Motor neuron (in vitro differentiated cells): ENCODE results near the gene SOAT1. TPM values are rescaled to one million over a fixed set of nuclear protein-coding genes. Genes with fewer than 3 reads are reported as not detected.
"Not testable (repeated sequence)": the region's sequence is repeated elsewhere in the genome, so short reads cannot be mapped to it uniquely, and the experiment has no call there.

Experiments
- ATAC-seq, 8 experiments: fragments of 200-7000 bp; cut with Tn5 transposase; replicated peaks in 6 of 8; 2 replicates each; pipeline ENCODE4 v1.8.0; 2021; ENCODE audit warnings: mild to moderate bottlenecking in 8 of 8, moderate library complexity in 8 of 8
- H3K27ac ChIP-seq, 2 donors: fragments of 250-450 bp; sonication (Bioruptor Pico); 2 replicates each; pipeline ENCODE4 v1.9.0; 2021; ENCODE audit warnings: antibody characterized with exemption in 2 of 2, mild to moderate bottlenecking in 2 of 2, moderate library complexity in 1 of 2
- H3K4me1 ChIP-seq, 2 donors: fragments of 250-450 bp; sonication (Bioruptor Pico); replicated peaks in 1 of 2; 2 replicates each; pipeline ENCODE4 v1.6.1; 2021; ENCODE audit warnings: antibody characterized with exemption in 2 of 2, mild to moderate bottlenecking in 2 of 2, moderate library complexity in 1 of 2
- H3K4me3 ChIP-seq, 5 donors: fragments of 250-450 bp; sonication (Bioruptor Pico); 2 replicates each; pipeline ENCODE4 v1.9.0; 2021; ENCODE audit warnings: antibody characterized with exemption in 5 of 5, mild to moderate bottlenecking in 5 of 5, moderate library complexity in 4 of 5
- WGBS, 10 experiments: fragments of 450-650 bp; shearing (Covaris generic); methylation state at CpG; one replicate each; pipeline ENCODE4 v1.0.0; 2022; 5-methylcytosine and 5-hydroxymethylcytosine counted together
- in situ Hi-C, 9 experiments: fragments of 400-800 bp; cut with MboI; loops; one replicate each; pipeline ENCODE4 v1.15.0; 2021; ENCODE audit warnings: low sequenced_read_pairs in 9 of 9, low pct_unique_long_range_greater_than_20kb in 2 of 9; ENCODE audit not compliant: unreplicated experiment in 9 of 9
- total RNA-seq, 8 experiments: library from RNA; unstranded; fragments of 300-600 nt; gene quantifications; 2 replicates each; pipeline versions ENCODE4 v1.2.3 to v1.2.4, GENCODE V29; 2022

Gene SOAT1
- total RNA-seq, 8 experiments from 2014 or later, result 9.3 to 35.2 (median 11.8) TPM

DNA sequence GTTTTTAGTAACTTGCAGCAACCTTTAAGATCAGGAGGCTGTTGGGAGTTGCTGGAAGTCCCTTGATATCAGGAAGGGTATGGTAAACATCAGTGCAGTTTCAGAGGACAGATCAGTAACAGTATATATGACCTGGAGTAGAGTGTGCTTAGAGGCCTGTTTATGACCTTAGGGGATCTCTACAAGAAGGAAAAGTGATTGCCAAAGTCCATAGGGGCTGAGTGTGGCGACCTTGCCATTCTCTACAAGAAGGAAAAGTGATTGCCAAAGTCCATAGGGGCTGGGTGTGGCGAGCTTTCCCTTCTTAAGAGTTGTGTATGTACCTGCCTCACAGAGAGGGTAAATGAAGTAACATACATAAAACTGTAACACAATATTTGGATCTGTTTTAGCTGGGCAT is 43.7 kb downstream of the SOAT1 start:
- in situ Hi-C loops, result no loop called here
- 75 to 100% (median 100%) methylated on average over 1 to 2 of the region's 2 CpGs; no CpG with 5 or more reads in 2 of the 10 experiments for WGBS, 10 experiments
- H3K27ac ChIP-seq, result no peak overlapping the region

DNA sequence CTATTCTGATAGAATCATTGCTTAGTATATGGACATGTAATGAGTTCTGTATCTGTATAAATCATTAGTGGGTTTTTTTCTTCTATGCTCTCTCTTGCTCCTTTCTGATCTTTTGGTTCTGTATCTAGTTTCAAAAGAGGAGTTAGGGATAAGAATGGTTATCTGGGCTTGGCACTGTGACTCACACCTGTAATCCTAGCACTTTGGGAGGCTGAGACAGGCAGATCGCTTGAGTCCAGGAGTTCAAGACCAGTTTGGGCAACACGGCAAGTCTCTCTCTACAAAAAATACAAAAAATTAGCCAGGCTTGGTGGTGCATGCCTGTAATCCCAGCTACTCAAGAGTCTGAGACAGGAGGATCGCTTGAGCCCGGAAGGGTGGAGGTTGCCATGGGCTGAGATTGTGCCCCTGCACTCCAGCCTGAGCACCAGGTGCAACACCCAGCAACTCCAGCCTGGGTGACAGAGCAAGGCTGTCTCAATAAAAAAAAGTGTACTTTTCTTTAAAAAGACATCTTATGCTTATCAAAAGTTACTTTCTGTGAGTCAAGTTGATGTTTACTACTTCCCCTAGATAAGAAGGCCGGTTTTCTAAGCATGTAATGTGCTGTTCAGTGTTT is 44.5 kb downstream of the SOAT1 start:
- no peak overlapping the region for H3K4me3 ChIP-seq
- ATAC-seq, result no peak
- H3K27ac ChIP-seq, result no peak overlapping the region
- 63 to 100% (median 98%) methylated on average over 1 to 5 of the region's 5 CpGs for WGBS, 10 experiments
- in situ Hi-C loops, result no loop called here
- H3K4me1 ChIP-seq, result no peaks in the 10 kb centered on the region

More for the DNA sequence above, 43.7 kb downstream of the SOAT1 start:
- H3K4me3 ChIP-seq, result no peak overlapping the region
- H3K4me1 ChIP-seq, result no peaks in the 10 kb centered on the region
- no peak for ATAC-seq

DNA sequence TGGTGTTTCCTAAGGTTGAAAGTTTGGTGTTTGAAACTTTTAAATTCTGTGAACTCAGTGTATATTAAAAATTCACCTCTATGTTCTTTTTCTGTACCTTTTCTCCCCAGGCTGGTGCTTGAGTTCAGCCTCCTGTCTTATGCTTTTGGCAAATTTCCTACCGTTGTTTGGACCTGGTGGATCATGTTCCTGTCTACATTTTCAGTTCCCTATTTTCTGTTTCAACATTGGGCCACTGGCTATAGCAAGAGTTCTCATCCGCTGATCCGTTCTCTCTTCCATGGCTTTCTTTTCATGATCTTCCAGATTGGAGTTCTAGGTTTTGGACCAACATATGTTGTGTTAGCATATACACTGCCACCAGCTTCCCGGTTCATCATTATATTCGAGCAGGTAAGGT is 47.3 kb downstream of the SOAT1 start:
- 88 to 100% (median 98%) methylated on average over 1 to 5 of the region's 5 CpGs; no CpG with 5 or more reads in 1 of the 10 experiments for WGBS, 10 experiments
- ATAC-seq, result no peak
- Histone ChIP-seq H3K4me3 (no peak overlapping the region), H3K4me1 (no peaks in the 10 kb centered on the region), H3K27ac (no peak overlapping the region)
- in situ Hi-C loops, result no loop called here

DNA sequence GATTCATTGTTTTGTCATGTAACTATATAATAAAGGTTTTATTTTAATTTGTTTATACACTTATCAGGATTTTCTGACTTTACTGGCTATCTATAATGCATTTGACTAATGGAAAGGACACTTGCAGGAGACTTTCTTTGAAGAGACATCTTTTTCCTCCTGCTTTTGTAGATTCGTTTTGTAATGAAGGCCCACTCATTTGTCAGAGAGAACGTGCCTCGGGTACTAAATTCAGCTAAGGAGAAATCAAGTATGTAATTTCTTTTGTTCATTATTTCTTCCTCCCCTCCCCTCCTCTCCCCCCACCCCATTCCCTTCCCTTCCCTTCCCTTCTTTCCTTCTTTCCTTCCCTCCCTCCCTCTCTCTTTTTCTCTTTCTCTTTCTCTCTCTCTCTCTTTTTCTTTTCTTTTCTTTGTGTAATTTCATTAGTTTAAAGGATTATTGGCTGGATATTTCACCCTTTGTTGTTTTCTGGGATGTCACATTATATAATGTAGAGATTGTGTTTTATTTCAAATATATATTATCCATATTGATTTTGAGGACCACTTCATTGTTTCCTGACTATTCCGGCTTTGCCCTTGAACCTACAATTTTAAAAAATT is 48.4 kb downstream of the SOAT1 start:
- no peak overlapping the region for H3K4me3 ChIP-seq
- H3K27ac ChIP-seq, result no peak overlapping the region
- WGBS, 10 experiments, result 64 to 100% (median 83%) methylated on average over 1 to 4 of the region's 4 CpGs
- H3K4me1 ChIP-seq, result no peaks in the 10 kb centered on the region
- in situ Hi-C loops, result no loop called here
- no peak for ATAC-seq

DNA sequence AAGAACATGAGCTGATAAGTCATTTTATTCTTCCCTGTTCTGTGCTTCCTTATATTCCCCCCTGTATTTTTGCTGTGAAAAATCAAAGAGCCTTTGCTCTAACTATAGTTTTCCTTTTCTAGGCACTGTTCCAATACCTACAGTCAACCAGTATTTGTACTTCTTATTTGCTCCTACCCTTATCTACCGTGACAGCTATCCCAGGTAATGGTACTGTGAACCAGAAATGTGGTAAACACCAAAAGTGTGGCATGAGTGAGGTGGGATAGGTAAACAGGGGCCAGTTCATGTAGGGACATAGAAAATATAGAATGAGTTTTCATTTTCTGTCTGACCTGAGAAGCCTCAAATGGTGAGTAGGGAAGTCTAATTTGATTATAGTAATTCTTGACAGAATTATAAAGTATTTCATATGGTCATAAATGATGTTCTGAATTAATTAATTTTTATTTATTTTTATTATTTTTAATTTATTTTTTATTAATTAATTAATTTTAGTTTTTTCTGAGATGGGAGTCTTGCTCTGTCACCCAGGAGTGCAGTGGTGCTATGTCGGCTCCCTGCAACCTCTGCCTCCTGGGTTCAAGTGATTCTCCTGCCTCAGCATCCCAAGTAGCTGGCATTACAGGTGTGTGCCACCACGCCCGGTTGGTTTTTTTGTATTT is 49.3 kb downstream of the SOAT1 start:
- no peak for ATAC-seq
- in situ Hi-C loops, result no loop called here
- Histone ChIP-seq H3K27ac (no peak overlapping the region), H3K4me3 (no peak overlapping the region), H3K4me1 (no peaks in the 10 kb centered on the region)
- 89 to 100% (median 95%) methylated on average over 2 to 4 of the region's 4 CpGs; no CpG with 5 or more reads in 2 of the 10 experiments for WGBS, 10 experiments

DNA sequence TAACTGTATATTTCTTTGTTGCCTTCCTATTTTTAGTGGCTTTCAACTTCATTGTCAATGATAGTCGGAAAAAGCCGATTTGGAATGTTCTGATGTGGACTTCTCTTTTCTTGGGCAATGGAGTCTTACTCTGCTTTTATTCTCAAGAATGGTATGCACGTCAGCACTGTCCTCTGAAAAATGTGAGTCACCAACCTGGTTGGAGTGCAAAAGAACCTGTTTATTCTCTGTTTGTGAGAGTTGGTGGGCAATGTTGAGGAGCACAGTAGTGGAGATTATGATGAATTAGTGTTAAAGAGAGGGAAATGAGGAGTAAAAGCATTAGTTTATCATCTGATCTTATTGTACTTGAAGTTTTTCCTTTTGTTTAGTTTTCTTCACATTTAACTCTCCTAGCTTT is 57.7 kb downstream of the SOAT1 start:
- in situ Hi-C loops, result loop anchor here in 8 of 9 experiments (25.0 kb wide), 4 partner anchors 114 to 814 kb away; partner anchors contain the start of genes TOR3A (in 5 of the 8) and ABL2 (in 1 of the 8)
- Histone ChIP-seq H3K4me3 (no peak overlapping the region), H3K4me1 (no peaks in the 10 kb centered on the region), H3K27ac (no peak overlapping the region)
- 71 to 100% (median 93%) methylated on average over 1 to 3 of the region's 3 CpGs; no CpG with 5 or more reads in 3 of the 10 experiments for WGBS, 10 experiments
- no peak for ATAC-seq

DNA sequence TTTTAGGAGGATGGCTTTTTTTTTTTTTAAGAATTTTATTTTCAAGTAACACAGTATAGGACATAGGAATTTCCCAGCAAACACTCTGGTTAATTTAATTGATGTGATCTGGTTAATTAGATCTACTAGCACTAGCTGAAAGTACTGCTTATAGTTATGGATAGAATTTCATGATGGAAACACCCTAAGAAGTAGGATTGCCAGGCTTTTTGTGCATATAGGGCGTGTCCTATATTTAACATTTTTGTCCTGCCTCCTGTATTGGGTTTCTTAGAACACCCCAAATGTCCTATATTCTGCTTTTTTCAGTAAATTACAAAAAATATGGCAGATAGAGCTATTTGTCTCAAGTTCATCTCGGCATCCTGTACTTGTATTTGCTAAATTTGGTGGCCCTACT is 58.6 kb downstream of the SOAT1 start:
- Histone ChIP-seq H3K4me3 (no peak overlapping the region), H3K4me1 (no peaks in the 10 kb centered on the region), H3K27ac (no peak overlapping the region)
- 53 to 100% (median 94%) methylated on average over 1 to 2 of the region's 2 CpGs for WGBS, 10 experiments
- in situ Hi-C loops, result loop anchor here in 8 of 9 experiments (25.0 kb wide), 4 partner anchors 115 to 815 kb away; partner anchors contain the start of genes TOR3A (in 5 of the 8) and ABL2 (in 1 of the 8)
- ATAC-seq, result peak in 2 of 8 experiments; percentile 60 to 65

DNA sequence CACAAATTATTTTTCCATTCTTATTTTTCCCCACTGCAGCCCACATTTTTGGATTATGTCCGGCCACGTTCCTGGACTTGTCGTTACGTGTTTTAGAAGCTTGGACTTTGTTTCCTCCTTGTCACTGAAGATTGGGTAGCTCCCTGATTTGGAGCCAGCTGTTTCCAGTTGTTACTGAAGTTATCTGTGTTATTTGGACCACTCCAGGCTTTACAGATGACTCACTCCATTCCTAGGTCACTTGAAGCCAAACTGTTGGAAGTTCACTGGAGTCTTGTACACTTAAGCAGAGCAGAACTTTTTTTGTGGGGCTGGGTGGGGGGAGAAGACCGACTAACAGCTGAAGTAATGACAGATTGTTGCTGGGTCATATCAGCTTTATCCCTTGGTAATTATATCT is 59.9 kb downstream of the SOAT1 start:
- Histone ChIP-seq H3K4me3 (no peak overlapping the region), H3K27ac (no peak overlapping the region), H3K4me1 (no peaks in the 10 kb centered on the region)
- peak in 2 of 8 experiments; percentile 64 to 69 for ATAC-seq
- 50 to 100% (median 97%) methylated on average over 1 to 5 of the region's 5 CpGs; no CpG with 5 or more reads in 1 of the 10 experiments for WGBS, 10 experiments
- in situ Hi-C loops, result loop anchor here in 8 of 9 experiments (25.0 kb wide), 4 partner anchors 116 to 816 kb away; partner anchors contain the start of genes TOR3A (in 5 of the 8) and ABL2 (in 1 of the 8)

DNA sequence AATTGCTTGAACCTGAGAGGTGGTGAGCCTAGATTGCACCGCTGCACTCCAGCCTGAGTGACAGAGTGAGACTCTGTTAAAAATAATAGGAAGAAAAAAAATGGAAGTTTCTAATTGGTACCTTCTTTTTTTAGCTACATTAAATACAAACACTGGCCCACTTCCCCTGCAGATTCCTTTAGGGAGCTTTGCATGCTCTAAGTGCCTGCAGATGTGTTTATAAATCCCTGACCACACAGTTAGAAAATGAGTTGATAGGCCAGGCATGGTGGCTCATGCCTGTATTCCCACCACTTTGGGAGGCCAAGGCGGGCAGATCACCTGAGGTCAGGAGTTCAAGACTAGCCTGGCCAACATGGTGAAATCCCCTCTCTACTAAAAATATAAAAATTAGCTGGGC is 68.0 kb downstream of the SOAT1 start:
- WGBS, 10 experiments, result 33 to 100% (median 86%) methylated on average over 1 to 2 of the region's 2 CpGs; no CpG with 5 or more reads in 6 of the 10 experiments
- not testable (repeated sequence) for H3K4me1 ChIP-seq, ATAC-seq, H3K27ac ChIP-seq, H3K4me3 ChIP-seq
- in situ Hi-C loops, result loop anchor here in 8 of 9 experiments (10.0 to 25.0 kb wide), 5 partner anchors 124 to 824 kb away; partner anchors contain the start of genes TOR3A (in 5 of the 8) and ABL2 (in 1 of the 8)

DNA sequence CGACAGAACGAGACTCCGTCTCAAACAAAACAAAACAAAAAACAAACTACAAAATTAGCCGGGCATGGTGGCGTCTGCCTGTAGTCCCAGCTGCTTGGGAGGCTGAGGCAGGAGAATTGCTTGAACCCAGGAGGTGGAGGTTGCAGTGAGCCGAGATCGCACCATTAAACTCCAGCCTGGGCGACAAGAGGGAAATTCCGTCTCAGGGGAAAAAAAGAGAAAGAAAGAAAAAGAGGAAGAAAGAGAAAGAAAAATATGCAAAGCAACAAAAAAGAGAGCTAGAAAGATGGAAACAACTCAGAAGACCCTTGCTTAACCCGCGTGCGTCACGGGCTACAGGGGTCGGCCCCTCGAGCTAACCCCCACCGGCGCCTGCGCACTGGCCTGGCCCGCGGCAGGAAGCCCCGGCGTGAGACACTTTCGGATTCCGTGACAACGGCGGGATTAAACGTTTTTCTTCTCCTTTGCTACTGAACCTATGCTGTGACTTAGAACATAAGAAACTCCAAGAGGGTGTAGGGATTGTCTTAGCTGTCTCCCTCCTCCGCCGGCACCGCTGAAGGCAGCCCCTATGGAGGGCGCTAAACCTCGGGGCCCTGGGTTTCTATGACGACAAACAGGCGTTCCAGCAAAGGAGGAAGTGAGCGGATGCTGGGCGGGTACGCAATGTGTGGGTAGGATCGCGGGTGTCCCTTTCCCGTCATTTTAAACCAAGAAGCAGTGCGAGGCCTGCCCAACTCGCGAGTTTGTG is 71.9 kb downstream of the SOAT1 start, which contains the start of gene AXDND1:
Gene AXDND1 (plus strand): TSS at position 630 of the 751 bp plus-strand sequence. CDS start 539 bp downstream, outside the sequence.
- peak within 1 kb of the TSS; percentile 47 to 61 (median 51) for H3K4me3 ChIP-seq
- ATAC-seq, result peak; percentile 95 to 98 (median 96)
- in situ Hi-C loops, result loop anchor here in 8 of 9 experiments (10.0 to 25.0 kb wide), 5 partner anchors 128 to 828 kb away; partner anchors contain the start of genes TOR3A (in 5 of the 8) and ABL2 (in 1 of the 8)
- 0 to 48% (median 17%) methylated on average over 8 to 37 of the region's 43 CpGs for WGBS, 10 experiments
- H3K4me1 ChIP-seq, result peaks cover 3 to 5% of the 10 kb centered on the region in 2 donors
- H3K27ac ChIP-seq, result peak within 1 kb of the TSS; percentile 93 to 96

DNA sequence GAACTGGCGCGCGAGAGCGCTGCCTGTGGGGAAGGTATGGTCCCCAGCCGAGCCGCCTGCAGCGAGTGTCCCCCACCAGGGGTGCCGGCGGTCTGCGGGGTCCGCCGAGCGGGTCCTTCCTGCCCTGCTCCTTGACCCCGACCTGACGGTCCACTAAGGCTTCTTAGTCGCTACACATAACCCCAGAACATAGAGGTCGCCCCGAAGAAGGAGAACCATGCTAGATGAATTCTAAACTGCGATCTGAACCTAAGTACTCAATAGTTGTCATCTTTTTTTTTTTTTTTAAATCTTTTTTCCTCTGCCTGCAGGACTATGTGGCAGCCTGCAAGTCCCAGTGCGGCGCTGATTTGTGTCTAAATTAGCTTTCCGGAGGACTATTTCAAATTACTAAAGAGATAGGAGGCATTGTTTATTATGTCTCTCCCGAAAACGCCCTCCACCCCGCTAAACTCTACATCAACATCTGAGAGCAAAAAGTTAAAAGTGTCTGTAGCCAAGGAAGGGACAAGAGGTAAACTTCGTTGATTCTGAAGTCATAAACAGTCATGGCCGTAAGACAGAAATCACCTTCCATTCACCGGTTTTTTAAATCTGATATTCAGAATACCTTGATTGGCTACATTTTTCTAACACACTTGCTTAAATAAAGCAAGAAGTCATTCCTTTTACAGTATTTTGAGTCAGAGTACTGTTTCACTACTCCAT is 72.7 kb downstream of the SOAT1 start:
- in situ Hi-C loops, result loop anchor here in 8 of 9 experiments (10.0 to 25.0 kb wide), 5 partner anchors 129 to 829 kb away; partner anchors contain the start of genes TOR3A (in 5 of the 8) and ABL2 (in 1 of the 8)
- H3K27ac ChIP-seq, result peak overlapping the region; percentile 93 to 96
- H3K4me1 ChIP-seq, result peaks cover 3 to 5% of the 10 kb centered on the region in 2 donors
- peak in 5 of 8 experiments; percentile 24 to 51 (median 37) for ATAC-seq
- 4 to 44% (median 14%) methylated on average over 4 to 24 of the region's 28 CpGs for WGBS, 10 experiments
- H3K4me3 ChIP-seq, result peak overlapping the region; percentile 47 to 61 (median 51)
